PC-3 (cell line): ENCODE results near the gene ST3GAL6. TPM values are rescaled to one million over a fixed set of nuclear protein-coding genes. Genes with fewer than 3 reads are reported as not detected.
A peak's percentile ranks its signal among the peaks of the same experiment; 100 is the strongest.

Source experiments
- ATAC-seq: fragments of 200-7000 bp; cut with Tn5 transposase; 2 replicates; pipeline ENCODE4 v1.9.1; 2020; ENCODE audit warnings: mild to moderate bottlenecking, moderate library complexity
- BruUV-seq: library from RNA; stranded (reverse); fragments of 400-500 nt; replicated peaks from 2 replicates; lab custom pipeline; 2021; lab: Mats Ljungman, UMichigan
- CTCF ChIA-PET: fragments of 300-600 bp; sonication (Branson Sonifier 250); formaldehyde crosslinking; loops from one replicate; lab custom pipeline; 2022; ENCODE audit warnings: antibody characterized with exemption; lab: Charles Lee
- POLR2A ChIA-PET: fragments of 300-600 bp; sonication (Branson Sonifier 250); formaldehyde crosslinking; loops from one replicate; lab custom pipeline; 2022; ENCODE audit warnings: antibody characterized with exemption; ENCODE audit not compliant: unreplicated experiment; lab: Charles Lee
- DNase-seq: peaks from one replicate; pipeline ENCODE4 v3.0.0-alpha.2; 2015
- H2AFZ ChIP-seq: fragments of 300-600 bp; sonication (generic); 2 replicates; pipeline ENCODE4 v1.6.0; 2016; ENCODE audit warnings: antibody characterized with exemption, low read length
- H3F3A ChIP-seq: fragments of 300-600 bp; sonication (generic); one replicate; pipeline ENCODE4 v1.6.0; 2017; ENCODE audit warnings: antibody characterized with exemption, low read length, control low read depth, mild to moderate bottlenecking; ENCODE audit not compliant: unreplicated experiment
- H3K27ac ChIP-seq: fragments of 300-600 bp; sonication (generic); 2 replicates; pipeline ENCODE4 v1.5.1; 2016; ENCODE audit warnings: mild to moderate bottlenecking, low read length
- H3K27me3 ChIP-seq: fragments of 300-600 bp; sonication (generic); 2 replicates; pipeline ENCODE4 v1.6.1; 2016; ENCODE audit warnings: low read length, mixed read lengths
- H3K36me3 ChIP-seq: fragments of 300-600 bp; sonication (generic); 2 replicates; pipeline ENCODE4 v1.6.1; 2016; ENCODE audit warnings: low read depth, mixed run types, low read length, mixed read lengths
- H3K4me1 ChIP-seq: fragments of 300-600 bp; sonication (generic); 2 replicates; pipeline ENCODE4 v1.5.1; 2016; ENCODE audit warnings: low read length; ENCODE audit not compliant: insufficient read depth
- H3K4me2 ChIP-seq: fragments of 300-600 bp; sonication (generic); 2 replicates; pipeline ENCODE4 v1.6.0; 2016; ENCODE audit warnings: low read length
- H3K4me3 ChIP-seq: fragments of 300-600 bp; sonication (generic); 2 replicates; pipeline ENCODE4 v1.5.1; 2016; ENCODE audit warnings: mild to moderate bottlenecking, low read length, mixed read lengths
- H3K79me2 ChIP-seq: fragments of 300-600 bp; sonication (generic); 2 replicates; pipeline ENCODE4 v1.6.1; 2017; ENCODE audit warnings: low read length, mixed read lengths
- H3K9ac ChIP-seq: fragments of 300-600 bp; sonication (generic); 2 replicates; pipeline ENCODE4 v1.6.0; 2016; ENCODE audit warnings: mild to moderate bottlenecking, low read length
- H3K9me2 ChIP-seq: fragments of 300-600 bp; sonication (generic); replicated peaks from 2 replicates; pipeline ENCODE4 v1.6.1; 2016; ENCODE audit warnings: mixed run types, low read length, mixed read lengths
- H3K9me3 ChIP-seq: fragments of 300-600 bp; sonication (generic); 2 replicates; pipeline ENCODE4 v1.6.1; 2016; ENCODE audit warnings: low read length, mixed read lengths
- H4K20me1 ChIP-seq: fragments of 300-600 bp; sonication (generic); 2 replicates; pipeline ENCODE4 v1.6.1; 2016; ENCODE audit warnings: low read length, mixed read lengths
- CTCF ChIP-seq: fragments of 300-600 bp; sonication (generic); conservative IDR thresholded peaks from 2 replicates; pipeline ENCODE4 v1.5.1; 2017; ENCODE audit warnings: antibody characterized with exemption, low read depth, mild to moderate bottlenecking, low read length
- EZH2 ChIP-seq: fragments of 300-600 bp; sonication (generic); IDR thresholded peaks from one replicate; pipeline ENCODE4 v1.6.1; 2017; ENCODE audit warnings: antibody characterized with exemption, mild to moderate bottlenecking, low read length; ENCODE audit not compliant: unreplicated experiment
- EZH2phosphoT487 ChIP-seq: fragments of 300-600 bp; sonication (generic); IDR thresholded peaks from 2 replicates; pipeline ENCODE4 v1.6.1; 2018; ENCODE audit warnings: mild to moderate bottlenecking, antibody characterized with exemption, low read length, borderline replicate concordance
- intact Hi-C: fragments of 100-400 bp; cut with micrococcal nuclease; formaldehyde crosslinking; loops from 2 replicates; pipeline ENCODE4 v1.9.0; 2023
- total RNA-seq: library from RNA; depleted of rRNA; stranded (reverse); fragments of >200 nt; gene quantifications from 2 replicates; pipeline ENCODE4 v1.2.3, GENCODE V29; 2014

The ST3GAL6 gene
- total RNA-seq, 1 experiment from 2014 or later = 11.5 TPM

- Histone ChIP-seq H3K36me3 (no peaks in the 10 kb centered on the region), H2AFZ (no peak overlapping the region), H3K9ac (no peak overlapping the region), H3K9me2 (no peaks in the 10 kb centered on the region), H3K27me3 (no peaks in the 10 kb centered on the region), H4K20me1 (no peaks in the 10 kb centered on the region), H3K4me2 (no peak overlapping the region), H3K79me2 (no peaks in the 10 kb centered on the region), H3K4me1 (peaks cover 28% of the 10 kb centered on the region), H3K9me3 (no peaks in the 10 kb centered on the region), H3K27ac (no peak overlapping the region), H3F3A (no peaks in the 10 kb centered on the region), H3K4me3 (no peak overlapping the region)
- ChIA-PET CTCF (no interaction called here), POLR2A (no interaction called here)
- no TSS peak for BruUV-seq
- DNase-seq = no peak
- ATAC-seq = no peak
- intact Hi-C loops = no loop called here
- TF ChIP-seq EZH2phosphoT487 (no peak), EZH2 (no peak), CTCF (no peak)
Observed at GRCh38 chr3:98755601-98756000, 7.5 kb upstream of the ST3GAL6 start.

GRCh38 chr3:98759629-98760028, 3.5 kb upstream of the ST3GAL6 start:
- H3K4me3 ChIP-seq = no peak overlapping the region
- H4K20me1 ChIP-seq = no peaks in the 10 kb centered on the region
- no peaks in the 10 kb centered on the region for H3K9me3 ChIP-seq
- H3K27me3 ChIP-seq = no peaks in the 10 kb centered on the region
- no peak overlapping the region for H2AFZ ChIP-seq
- H3K4me2 ChIP-seq = peak overlapping the region; percentile 12
- H3K36me3 ChIP-seq = no peaks in the 10 kb centered on the region
- no peaks in the 10 kb centered on the region for H3F3A ChIP-seq
- BruUV-seq = no TSS peak
- TF ChIP-seq EZH2 = no peak
- no peak for TF ChIP-seq EZH2phosphoT487
- no peak for TF ChIP-seq CTCF
- intact Hi-C loops = loop anchor here (1.0 kb wide), 1 partner anchor 9 kb away; no protein-coding TSS in a partner anchor
- ChIA-PET CTCF (interaction anchor here (0.7 kb wide), 1 partner anchor 995 kb away, joined by 3 read pairs; no protein-coding TSS in a partner anchor), POLR2A (no interaction called here)
- H3K27ac ChIP-seq = no peak overlapping the region
- no peak overlapping the region for H3K9ac ChIP-seq
- no peaks in the 10 kb centered on the region for H3K9me2 ChIP-seq
- ATAC-seq (peak; percentile 54), DNase-seq (no peak)
- H3K79me2 ChIP-seq = no peaks in the 10 kb centered on the region
- H3K4me1 ChIP-seq = peaks cover 24% of the 10 kb centered on the region

- intact Hi-C loops = no loop called here
- Histone ChIP-seq H4K20me1 (no peaks in the 10 kb centered on the region), H3K9ac (no peak overlapping the region), H3F3A (no peaks in the 10 kb centered on the region), H3K4me1 (peaks cover 24% of the 10 kb centered on the region), H3K36me3 (no peaks in the 10 kb centered on the region), H3K9me2 (no peaks in the 10 kb centered on the region), H3K27me3 (no peaks in the 10 kb centered on the region), H3K9me3 (no peaks in the 10 kb centered on the region), H3K79me2 (no peaks in the 10 kb centered on the region), H3K4me3 (no peak overlapping the region), H2AFZ (no peak overlapping the region), H3K4me2 (no peak overlapping the region), H3K27ac (no peak overlapping the region)
- DNase-seq (no peak), ATAC-seq (no peak)
- ChIA-PET POLR2A (interaction anchor here (0.5 kb wide), 1 partner anchor 180 kb away, joined by 4 read pairs; no protein-coding TSS in a partner anchor), CTCF (no interaction called here)
- no TSS peak for BruUV-seq
- TF ChIP-seq EZH2phosphoT487 (no peak), CTCF (no peak), EZH2 (no peak)
Observed at GRCh38 chr3:98761643-98762229, 1.4 kb upstream of the ST3GAL6 start.
